ENCODE data around the gene SENP5. TPM values are rescaled to one million over a fixed set of nuclear protein-coding genes. Genes with fewer than 3 reads are reported as not detected.
"Not testable (repeated sequence)": the region's sequence is repeated elsewhere in the genome, so short reads cannot be mapped to it uniquely, and the experiment has no call there.

The SENP5 gene
- total RNA-seq: 81.4 TPM

GRCh38 chr3:196867507-196868296 is at the start of gene SENP5:
SENP5 (plus strand) TSS chr3:196867920; CDS start chr3:196885182, 17,262 bp downstream.
- peak; percentile 96 for DNase-seq

GRCh38 chr3:196821806-196822355 is 45.8 kb upstream of the SENP5 start:
- DNase-seq: no peak

- not testable (repeated sequence) for DNase-seq
Observed at GRCh38 chr3:196829651-196830050, 38.1 kb upstream of the SENP5 start.

GRCh38 chr3:196835086-196835485 is 32.6 kb upstream of the SENP5 start:
- DNase-seq: no peak

GRCh38 chr3:196836626-196837025 is 31.1 kb upstream of the SENP5 start:
- not testable (repeated sequence) for DNase-seq

GRCh38 chr3:196837819-196838420 is 29.8 kb upstream of the SENP5 start:
- peak; percentile 46 for DNase-seq

- DNase-seq: not testable (repeated sequence)
Observed at GRCh38 chr3:196839351-196839750, 28.4 kb upstream of the SENP5 start.

GRCh38 chr3:196842567-196843434 is 24.9 kb upstream of the SENP5 start:
- peak; percentile 28 for DNase-seq

- no peak for DNase-seq
Observed at GRCh38 chr3:196843435-196844110, 24.1 kb upstream of the SENP5 start.

GRCh38 chr3:196844235-196845219 is 23.2 kb upstream of the SENP5 start:
- not testable (repeated sequence) for DNase-seq

GRCh38 chr3:196848375-196848774 is 19.3 kb upstream of the SENP5 start:
- DNase-seq: not testable (repeated sequence)

- DNase-seq: no peak
Observed at GRCh38 chr3:196849180-196849741, 18.5 kb upstream of the SENP5 start.

- not testable (repeated sequence) for DNase-seq
Observed at GRCh38 chr3:196863000-196863399, 4.7 kb upstream of the SENP5 start.

- no peak for DNase-seq
Observed at GRCh38 chr3:196867155-196867506, 589 bp upstream of the SENP5 start.

GRCh38 chr3:196868297-196868661 is 559 bp downstream of the SENP5 start:
- DNase-seq: no peak

GRCh38 chr3:196872316-196872715 is 4.6 kb downstream of the SENP5 start:
- no peak for DNase-seq

GRCh38 chr3:196874511-196875094 is 6.9 kb downstream of the SENP5 start:
- DNase-seq: not testable (repeated sequence)

GRCh38 chr3:196875258-196875657 is 7.5 kb downstream of the SENP5 start:
- no peak for DNase-seq

GRCh38 chr3:196883361-196883760 is 15.6 kb downstream of the SENP5 start:
- no peak for DNase-seq

- no peak for DNase-seq
Observed at GRCh38 chr3:196886144-196886543, 18.4 kb downstream of the SENP5 start.

Measured in tongue (tissue), 2 donors.